ENCODE measurements around the gene HELT.

DNA sequence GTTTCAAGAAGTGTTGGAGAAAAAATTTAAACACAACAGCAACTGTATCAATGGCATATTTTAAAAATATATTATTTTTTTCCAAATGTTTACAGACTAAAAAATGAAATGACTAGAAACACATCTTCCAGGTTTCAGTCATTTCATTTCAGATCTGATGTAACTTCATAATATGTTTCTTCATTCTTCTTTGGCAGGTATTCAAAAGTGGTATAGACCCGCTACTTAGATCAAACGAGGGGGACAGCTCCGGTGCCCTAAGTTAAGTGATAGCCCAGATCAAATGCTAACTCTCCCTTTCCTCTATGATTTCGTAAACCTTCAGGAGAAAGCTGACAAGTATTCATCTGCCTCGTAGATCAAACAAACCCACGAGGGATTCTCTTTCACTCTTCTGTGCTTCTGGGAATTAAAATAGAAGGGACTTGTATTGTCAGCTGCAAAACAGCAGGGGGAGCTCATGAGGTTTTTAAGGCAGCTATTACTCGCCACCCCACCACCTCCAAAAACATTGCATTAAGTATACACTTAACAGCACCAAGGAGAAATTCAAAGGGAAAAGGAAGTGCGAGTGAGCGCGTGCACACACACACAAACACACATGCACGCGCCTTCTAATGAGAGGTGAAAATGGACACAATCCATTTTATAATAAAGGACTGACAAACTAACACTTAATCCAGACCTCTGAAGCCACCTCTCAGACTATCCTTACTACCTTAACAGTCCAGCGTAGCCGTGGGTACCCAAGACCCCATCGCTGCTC is 21.4 kb downstream of the HELT start:
- TF ChIP-seq POLR2AphosphoS5 (IDR thresholded peaks at IDR 0.05; ENCODE audit: borderline replicate concordance, low read depth, low read length) (no peak), EZH2 (IDR thresholded peaks at IDR 0.05) (no peak), FOXP2 (optimal IDR thresholded peaks at IDR 0.05; ENCODE audit: control extremely low read depth, extremely low read length, insufficient read depth) (no peak)
